GM21723 (cell line): ENCODE results near the gene ZFYVE9.
"Not testable (repeated sequence)": the region's sequence is repeated elsewhere in the genome, so short reads cannot be mapped to it uniquely, and the experiment has no call there.

Experiments used
- ATAC-seq: cut with Tn5 transposase; IDR thresholded peaks from one replicate; pipeline ENCODE4 v1.9.1; 2021; ENCODE audit warnings: mild to moderate bottlenecking, moderate library complexity; ENCODE audit not compliant: unreplicated experiment

The ZFYVE9 gene

GRCh38 chr1:52182874-52183400, 41.0 kb downstream of the ZFYVE9 start:
- no peak for ATAC-seq

- no peak for ATAC-seq
These were observed 44.6 kb downstream of the ZFYVE9 start for GRCh38 chr1:52186449-52186848.

- no peak for ATAC-seq
These were observed 48.1 kb downstream of the ZFYVE9 start for GRCh38 chr1:52189898-52190480.

GRCh38 chr1:52190500-52191252, 48.8 kb downstream of the ZFYVE9 start:
- ATAC-seq = no peak

GRCh38 chr1:52191395-52191965, 49.6 kb downstream of the ZFYVE9 start:
- ATAC-seq = no peak

- ATAC-seq = no peak
These were observed 50.1 kb downstream of the ZFYVE9 start for GRCh38 chr1:52192024-52192423.

- ATAC-seq = no peak
These were observed 50.5 kb downstream of the ZFYVE9 start for GRCh38 chr1:52192436-52192835.

GRCh38 chr1:52193985-52194384, 52.1 kb downstream of the ZFYVE9 start:
- ATAC-seq = no peak

GRCh38 chr1:52195161-52195560, 53.3 kb downstream of the ZFYVE9 start:
- ATAC-seq = no peak

GRCh38 chr1:52203935-52204625, 62.2 kb downstream of the ZFYVE9 start:
- ATAC-seq = no peak

- no peak for ATAC-seq
These were observed 62.8 kb downstream of the ZFYVE9 start for GRCh38 chr1:52204696-52205095.

GRCh38 chr1:52206686-52207085, 64.8 kb downstream of the ZFYVE9 start:
- ATAC-seq = not testable (repeated sequence)

- no peak for ATAC-seq
These were observed 67.5 kb downstream of the ZFYVE9 start for GRCh38 chr1:52209429-52209828.

GRCh38 chr1:52210044-52210443, 68.2 kb downstream of the ZFYVE9 start:
- no peak for ATAC-seq

- no peak for ATAC-seq
These were observed 75.1 kb downstream of the ZFYVE9 start for GRCh38 chr1:52216907-52217458.

GRCh38 chr1:52225174-52225573, 83.3 kb downstream of the ZFYVE9 start:
- no peak for ATAC-seq

GRCh38 chr1:52229494-52229893, 87.6 kb downstream of the ZFYVE9 start:
- no peak for ATAC-seq

GRCh38 chr1:52233463-52233862, 91.6 kb downstream of the ZFYVE9 start:
- no peak for ATAC-seq

- no peak for ATAC-seq
These were observed 92.1 kb downstream of the ZFYVE9 start for GRCh38 chr1:52234014-52234413.

- no peak for ATAC-seq
These were observed 92.8 kb downstream of the ZFYVE9 start for GRCh38 chr1:52234708-52235107.

- no peak for ATAC-seq
These were observed 93.8 kb downstream of the ZFYVE9 start for GRCh38 chr1:52235646-52236045.
